Pancreas (tissue), 10 donors: ENCODE data around the gene VMP1. TPM values are rescaled to one million over a fixed set of nuclear protein-coding genes. Genes with fewer than 3 reads are reported as not detected.

Experiments
- ATAC-seq, 4 donors: fragments of 200-7000 bp; cut with Tn5 transposase; one replicate each; pipeline versions ENCODE4 v1.8.0 to v1.9.1; 2020; ENCODE audit warnings: mild to moderate bottlenecking in 4 of 4, moderate library complexity in 4 of 4
- DNase-seq, 6 donors: peaks; one replicate each; pipeline ENCODE4 v3.0.0-alpha.2; 2020
- FAIRE-seq: peaks from 2 replicates; lab custom pipeline; 2012; peaks lifted over from hg19 to GRCh38; lab: Jason Lieb, UNC
- H3K27ac ChIP-seq, 4 donors: fragments of 200-600 bp; sonication (generic); 1 replicate in 3 of 4; 2 replicates in 1 of 4; pipeline versions ENCODE4 v1.5.0 to v1.8.0; 2020
- H3K27me3 ChIP-seq, 4 donors: fragments of 200-600 bp; one replicate each; pipeline ENCODE4 v1.8.0; 2021
- H3K36me3 ChIP-seq, 3 donors: fragments of 200-600 bp; sonication (generic) in 1 of 3; one replicate each; pipeline versions ENCODE4 v1.5.0 to v1.8.0; 2020 to 2021
- H3K4me1 ChIP-seq, 3 donors: fragments of 200-600 bp; one replicate each; pipeline ENCODE4 v1.8.0; 2021
- H3K4me3 ChIP-seq, 4 donors: fragments of 200-600 bp; sonication (generic) in 2 of 4; one replicate each; pipeline versions ENCODE4 v1.5.0 to v1.8.0; 2020 to 2021
- H3K9me3 ChIP-seq, 4 donors: fragments of 200-600 bp; one replicate each; pipeline ENCODE4 v1.8.0; 2021
- WGBS, 2 donors: extraction: QIAGEN DNeasy Blood & Tissue Kit; methylation state at CpG; one replicate each; pipeline ENCODE4 v1.1.7; 2013; 5-methylcytosine and 5-hydroxymethylcytosine counted together
- intact Hi-C, 3 donors: fragments of 100-400 bp; cut with DNase I; formaldehyde crosslinking; loops; one replicate each; pipeline versions ENCODE4 v1.11.1 to v1.14.2; 2022
- polyA plus RNA-seq, 2 donors: library from polyadenylated mRNA; stranded (reverse); fragments of 200-250 nt; gene quantifications; one replicate each; pipeline ENCODE4 v1.2.3, GENCODE V29; 2013
- total RNA-seq, 6 donors: library from RNA; stranded (reverse); fragmentation: NEBNext Ultra II Directional in 4 of 6; extraction: Animal tissue kit (Norgen Biotek cat#: 25700) in 4 of 6; gene quantifications; one replicate each; pipeline versions ENCODE4 v1.2.1 to v1.2.4, GENCODE V29; 2021 to 2023
- TF ChIP-seq, protein P1 (sequence below), 4 donors: fragments of 200-600 bp; sonication (generic) in 3 of 4; IDR thresholded peaks; one replicate each; pipeline versions ENCODE4 v1.5.0 to v1.8.0; 2021; ENCODE audit warnings: antibody characterized with exemption in 4 of 4
- donor health status: healthy with polysubstance abuse.
- donor health status: DM: no; HTN: no; CAD: no; lungs with moderate emphysema.
- donor health status: DM: no; HTN: no; CAD: no.
- donor health status: control.
- donor health status: control.
- donor health status: Bipolar disorder and iron deficiency.
- donor health status: DM: yes; HTN: yes; CAD: no.
- donor health status: DM: no; HTN: no; CAD: no.
- donor health status: DM: no; HTN: no; CAD: no.
- donor health status: DM: yes; HTN: yes; CAD: no.

Gene VMP1
- total and polyA plus RNA-seq, 8 donors: 55.5 to 177 (median 91.8) TPM

GRCh38 chr17:59874376-59874775 lies 166.9 kb downstream of the VMP1 start:
- H3K36me3 ChIP-seq: peaks cover 0 to 4% (median 0%) of the 10 kb centered on the region in 3 donors

GRCh38 chr17:59876107-59876506 lies 168.7 kb downstream of the VMP1 start:
- 94 to 95% methylated on average over 3 of the region's 3 CpGs for WGBS, 2 donors
- intact Hi-C loops: no loop called here
- Histone ChIP-seq H3K36me3 (peaks cover 0 to 11% (median 0%) of the 10 kb centered on the region in 3 donors), H3K27ac (no peak overlapping the region), H3K4me3 (no peak overlapping the region), H3K27me3 (no peaks in the 10 kb centered on the region), H3K4me1 (peaks cover 0 to 12% (median 9%) of the 10 kb centered on the region in 3 donors), H3K9me3 (no peaks in the 10 kb centered on the region)
- FAIRE-seq (no peak), DNase-seq (no peak), ATAC-seq (no peak)
- TF ChIP-seq, protein P1, sequence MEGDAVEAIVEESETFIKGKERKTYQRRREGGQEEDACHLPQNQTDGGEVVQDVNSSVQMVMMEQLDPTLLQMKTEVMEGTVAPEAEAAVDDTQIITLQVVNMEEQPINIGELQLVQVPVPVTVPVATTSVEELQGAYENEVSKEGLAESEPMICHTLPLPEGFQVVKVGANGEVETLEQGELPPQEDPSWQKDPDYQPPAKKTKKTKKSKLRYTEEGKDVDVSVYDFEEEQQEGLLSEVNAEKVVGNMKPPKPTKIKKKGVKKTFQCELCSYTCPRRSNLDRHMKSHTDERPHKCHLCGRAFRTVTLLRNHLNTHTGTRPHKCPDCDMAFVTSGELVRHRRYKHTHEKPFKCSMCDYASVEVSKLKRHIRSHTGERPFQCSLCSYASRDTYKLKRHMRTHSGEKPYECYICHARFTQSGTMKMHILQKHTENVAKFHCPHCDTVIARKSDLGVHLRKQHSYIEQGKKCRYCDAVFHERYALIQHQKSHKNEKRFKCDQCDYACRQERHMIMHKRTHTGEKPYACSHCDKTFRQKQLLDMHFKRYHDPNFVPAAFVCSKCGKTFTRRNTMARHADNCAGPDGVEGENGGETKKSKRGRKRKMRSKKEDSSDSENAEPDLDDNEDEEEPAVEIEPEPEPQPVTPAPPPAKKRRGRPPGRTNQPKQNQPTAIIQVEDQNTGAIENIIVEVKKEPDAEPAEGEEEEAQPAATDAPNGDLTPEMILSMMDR (IDR thresholded peaks at IDR 0.05): no peak

More at GRCh38 chr17:59874376-59874775, 166.9 kb downstream of the VMP1 start:
- intact Hi-C loops: no loop called here
- DNase-seq (no peak), FAIRE-seq (no peak), ATAC-seq (no peak)
- no peaks in the 10 kb centered on the region for H3K27me3 ChIP-seq
- 85 to 86% methylated on average over 2 of the region's 2 CpGs for WGBS, 2 donors
- no peak overlapping the region for H3K27ac ChIP-seq
- peaks cover 11 to 28% (median 25%) of the 10 kb centered on the region in 3 donors for H3K4me1 ChIP-seq
- H3K9me3 ChIP-seq: no peaks in the 10 kb centered on the region
- TF ChIP-seq, protein P1 (IDR thresholded peaks at IDR 0.05): no peak
- no peak overlapping the region for H3K4me3 ChIP-seq

GRCh38 chr17:59877965-59878364 lies 170.5 kb downstream of the VMP1 start:
- no peak overlapping the region for H3K4me3 ChIP-seq
- intact Hi-C loops: no loop called here
- no peaks in the 10 kb centered on the region for H3K9me3 ChIP-seq
- ATAC-seq (no peak), DNase-seq (no peak), FAIRE-seq (no peak)
- peaks cover 0 to 12% (median 0%) of the 10 kb centered on the region in 3 donors for H3K36me3 ChIP-seq
- H3K27me3 ChIP-seq: no peaks in the 10 kb centered on the region
- no peak overlapping the region for H3K27ac ChIP-seq
- TF ChIP-seq, protein P1 (IDR thresholded peaks at IDR 0.05): no peak
- H3K4me1 ChIP-seq: no peaks in the 10 kb centered on the region
- 84 to 94% methylated on average over 5 of the region's 5 CpGs for WGBS, 2 donors

DNA sequence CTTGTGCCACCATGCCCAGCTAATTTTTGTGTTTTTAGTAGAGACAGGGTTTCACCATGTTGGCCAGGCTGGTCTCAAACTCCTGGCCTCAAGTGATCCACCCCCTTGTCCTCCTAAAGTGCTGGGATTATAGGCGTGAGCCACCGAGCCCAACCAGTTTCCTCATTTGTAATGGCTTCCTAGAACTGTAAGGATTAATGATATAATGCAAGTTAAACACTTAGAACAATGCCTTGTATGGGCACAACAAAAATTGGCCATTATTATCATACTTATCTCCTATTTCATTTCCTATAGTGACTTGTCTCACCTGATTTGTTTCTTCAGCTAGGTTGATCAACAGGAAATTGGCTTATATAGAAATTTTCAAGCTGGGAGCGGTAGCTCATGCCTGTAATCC lies 171.2 kb downstream of the VMP1 start:
- DNase-seq (no peak), FAIRE-seq (no peak), ATAC-seq (no peak)
- H3K4me1 ChIP-seq: no peaks in the 10 kb centered on the region
- H3K4me3 ChIP-seq: no peak overlapping the region
- H3K27ac ChIP-seq: no peak overlapping the region
- intact Hi-C loops: no loop called here
- WGBS, 2 donors: 87 to 88% methylated on average over 3 of the region's 3 CpGs
- H3K27me3 ChIP-seq: no peaks in the 10 kb centered on the region
- H3K36me3 ChIP-seq: peaks cover 0 to 18% (median 0%) of the 10 kb centered on the region in 3 donors
- TF ChIP-seq, protein P1 (IDR thresholded peaks at IDR 0.05): no peak
- H3K9me3 ChIP-seq: no peaks in the 10 kb centered on the region

DNA sequence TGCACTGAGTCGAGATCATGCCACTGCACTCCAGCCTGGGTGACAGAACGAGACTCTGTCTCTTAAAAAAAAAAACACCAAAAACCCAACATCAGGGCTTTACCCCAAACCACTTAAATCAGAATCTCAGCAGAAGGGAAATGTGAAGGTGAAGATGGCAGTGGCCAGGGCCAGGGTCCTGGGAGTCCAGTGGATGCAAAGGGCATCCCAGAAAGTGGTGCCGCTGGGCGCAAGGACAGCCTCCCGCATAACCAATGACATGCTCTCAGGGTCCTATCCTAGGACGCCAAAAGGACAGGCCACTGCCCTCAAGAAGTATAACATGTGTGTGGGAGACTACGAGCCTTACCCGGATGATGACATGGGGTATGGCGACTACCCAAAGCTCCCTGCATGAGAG lies 177.4 kb downstream of the VMP1 start:
- Histone ChIP-seq H3K36me3 (peaks cover 0 to 25% (median 5%) of the 10 kb centered on the region in 3 donors), H3K4me3 (no peak overlapping the region), H3K27me3 (no peaks in the 10 kb centered on the region), H3K27ac (no peak overlapping the region), H3K4me1 (no peaks in the 10 kb centered on the region), H3K9me3 (no peaks in the 10 kb centered on the region)
- intact Hi-C loops: no loop called here
- TF ChIP-seq, protein P1 (IDR thresholded peaks at IDR 0.05): no peak
- DNase-seq (peak in 1 of 6 donors; percentile 35), FAIRE-seq (no peak), ATAC-seq (no peak)
- WGBS, 2 donors: 94 to 95% methylated on average over 9 of the region's 9 CpGs
